Muscle of arm (tissue), 12 donors: ENCODE data around the gene BANF1. TPM values are rescaled to one million over a fixed set of nuclear protein-coding genes. Genes with fewer than 3 reads are reported as not detected.

ENCODE experiments used
- polyA plus RNA-seq, 12 donors: library from polyadenylated mRNA; unstranded; fragments of 120-200 nt; gene quantifications; one replicate each; pipeline ENCODE4 v1.2.1, GENCODE V29; 2013; ENCODE audit not compliant: insufficient read length in 12 of 12

The BANF1 gene
- polyA plus RNA-seq, 12 donors, result 207 to 438 (median 224) TPM; not detected in 1

Other genes with a start within 250 kb of the BANF1 start
- 1 to 10 TPM in 11 of 12 donors, not detected in 1; 1.2 to 7.0 (median 1.8) TPM for gene AP5B1, start 221.5 kb upstream of the BANF1 start, polyA plus RNA-seq
- gene OVOL1, start 215.4 kb upstream of the BANF1 start, polyA plus RNA-seq, result 1 to 10 TPM in 3 of 12 donors, under 1 TPM in 4, not detected in 5; 0.07 to 8.2 (median 0.44) TPM
- 1 to 10 TPM in 6 of 12 donors, under 1 TPM in 4, not detected in 2; 0.84 to 3.2 (median 1.2) TPM for gene SNX32, start 168.5 kb upstream of the BANF1 start, polyA plus RNA-seq
- 100 to 1,000 TPM in 11 of 12 donors, not detected in 1; 525 to 708 (median 574) TPM for gene CFL1, start 144.3 kb upstream of the BANF1 start, polyA plus RNA-seq
- 10 to 100 TPM in 11 of 12 donors, not detected in 1; 35.4 to 63.0 (median 39.4) TPM for gene MUS81, start 142.1 kb upstream of the BANF1 start, polyA plus RNA-seq
- 100 to 1,000 TPM in 5 of 12 donors, 10 to 100 TPM in 6, not detected in 1; 72.0 to 155 (median 92.2) TPM for gene EFEMP2, start 129.7 kb upstream of the BANF1 start, polyA plus RNA-seq
- gene CTSW, start 122.7 kb upstream of the BANF1 start, polyA plus RNA-seq, result 1 to 10 TPM in 4 of 12 donors, under 1 TPM in 6, not detected in 2; 0.32 to 5.3 (median 0.78) TPM
- 10 to 100 TPM in 11 of 12 donors, not detected in 1; 51.1 to 68.4 (median 60.3) TPM for gene FIBP, start 114.0 kb upstream of the BANF1 start, polyA plus RNA-seq
- gene CCDC85B, start 111.8 kb upstream of the BANF1 start, polyA plus RNA-seq, result 10 to 100 TPM in 8 of 12 donors, 1 to 10 TPM in 3, not detected in 1; 9.0 to 38.8 (median 10.5) TPM
- gene FOSL1, start 102.1 kb upstream of the BANF1 start, polyA plus RNA-seq, result 1 to 10 TPM in 1 of 12 donors, under 1 TPM in 8, not detected in 3; 0.15 to 1.0 (median 0.24) TPM
- gene C11orf68, start 83.4 kb upstream of the BANF1 start, polyA plus RNA-seq, result 10 to 100 TPM in 11 of 12 donors, not detected in 1; 26.1 to 37.7 (median 30.8) TPM
- gene DRAP1, start 83.1 kb upstream of the BANF1 start, polyA plus RNA-seq, result 100 to 1,000 TPM in 1 of 12 donors, 10 to 100 TPM in 10, not detected in 1; 49.0 to 117 (median 65.8) TPM
- under 1 TPM in 5 of 12 donors, not detected in 7; 0.10 to 0.21 (median 0.12) TPM for gene TSGA10IP, start 57.0 kb upstream of the BANF1 start, polyA plus RNA-seq
- gene SART1, start 40.8 kb upstream of the BANF1 start, polyA plus RNA-seq, result 10 to 100 TPM in 11 of 12 donors, not detected in 1; 30.3 to 66.7 (median 32.6) TPM
- 10 to 100 TPM in 11 of 12 donors, not detected in 1; 13.9 to 21.6 (median 20.3) TPM for gene EIF1AD, start 346 bp upstream of the BANF1 start, polyA plus RNA-seq
- 1 to 10 TPM in 1 of 12 donors, under 1 TPM in 2, not detected in 9; 0.66 to 2.2 (median 0.88) TPM for gene CST6, start 9.5 kb downstream of the BANF1 start, polyA plus RNA-seq
- gene CATSPER1, start 24.0 kb downstream of the BANF1 start, polyA plus RNA-seq, result under 1 TPM in 5 of 12 donors, not detected in 7; 0.08 to 0.57 (median 0.11) TPM
- gene GAL3ST3, start 46.7 kb downstream of the BANF1 start, polyA plus RNA-seq, result 1 to 10 TPM in 1 of 12 donors, under 1 TPM in 8, not detected in 3; 0.24 to 1.1 (median 0.47) TPM
- gene SF3B2, start 49.9 kb downstream of the BANF1 start, polyA plus RNA-seq, result 100 to 1,000 TPM in 11 of 12 donors, not detected in 1; 120 to 210 (median 134) TPM
- 100 to 1,000 TPM in 1 of 12 donors, 10 to 100 TPM in 11; 29.9 to 128 (median 33.8) TPM for gene PACS1, start 67.8 kb downstream of the BANF1 start, polyA plus RNA-seq